Measurements from ENCODE around the gene INTS3. TPM values are rescaled to one million over a fixed set of nuclear protein-coding genes. Genes with fewer than 3 reads are reported as not detected.
A peak's percentile ranks its signal among the peaks of the same experiment; 100 is the strongest.
"Not testable (repeated sequence)": the region's sequence is repeated elsewhere in the genome, so short reads cannot be mapped to it uniquely, and the experiment has no call there.

INTS3 gene
- total and polyA plus RNA-seq, 2 donors (not counting 1 experiment from before 2014, with no cell fraction given), result 31.4 to 37.3 TPM

- Histone ChIP-seq H2AFZ (ENCODE audit: low read length) (no peak overlapping the region), H3K36me3 (ENCODE audit: control insufficient read depth, insufficient read depth, low read length) (no peaks in the 10 kb centered on the region), H3K27ac (ENCODE audit: insufficient read depth, low read length) (no peak overlapping the region), H3K4me3 (replicated peaks in 1 of 4; ENCODE audit: control extremely low read depth in 1 of 4, insufficient read depth in 1 of 4, low read depth in 3 of 4, low read length in 4 of 4) (no peak overlapping the region), H3K9ac (ENCODE audit: insufficient read depth, low read length) (no peak overlapping the region), H4K20me1 (ENCODE audit: control insufficient read depth, extremely low read depth, insufficient read depth, low read length) (no peaks in the 10 kb centered on the region), H3K4me2 (ENCODE audit: extremely low read depth, insufficient read depth, low read length) (no peak overlapping the region), H3K4me1 (ENCODE audit: control insufficient read depth, extremely low read depth, insufficient read depth, low read length) (peaks cover 8% of the 10 kb centered on the region), H3K27me3 (ENCODE audit: control insufficient read depth, insufficient read depth, low read length) (no peaks in the 10 kb centered on the region), H3K9me3 (ENCODE audit: control insufficient read depth, insufficient read depth, low read depth, low read length) (no peaks in the 10 kb centered on the region), H3K79me2 (ENCODE audit: control insufficient read depth, insufficient read depth, low read length) (no peaks in the 10 kb centered on the region)
- DNase-seq (ENCODE audit: low read depth in 2 of 2), result no peak
- no peak for TF ChIP-seq CTCF (conservative IDR thresholded peaks at IDR 0.05 in 1 of 2, IDR thresholded peaks at IDR 0.05 in 1 of 2; ENCODE audit: low read depth in 1 of 2, low read length in 2 of 2)
- no peak for TF ChIP-seq EZH2 (IDR thresholded peaks at IDR 0.05; ENCODE audit: low read length, missing control alignments)
These were observed 52.1 kb downstream of the INTS3 start for GRCh38 chr1:153779781-153780541.

GRCh38 chr1:153780551-153780950 lies 52.7 kb downstream of the INTS3 start:
- Histone ChIP-seq H3K27me3 (ENCODE audit: control insufficient read depth, insufficient read depth, low read length) (no peaks in the 10 kb centered on the region), H3K79me2 (ENCODE audit: control insufficient read depth, insufficient read depth, low read length) (no peaks in the 10 kb centered on the region), H3K4me2 (ENCODE audit: extremely low read depth, insufficient read depth, low read length) (no peak overlapping the region), H2AFZ (ENCODE audit: low read length) (no peak overlapping the region), H4K20me1 (ENCODE audit: control insufficient read depth, extremely low read depth, insufficient read depth, low read length) (no peaks in the 10 kb centered on the region), H3K36me3 (ENCODE audit: control insufficient read depth, insufficient read depth, low read length) (no peaks in the 10 kb centered on the region), H3K9ac (ENCODE audit: insufficient read depth, low read length) (no peak overlapping the region), H3K27ac (ENCODE audit: insufficient read depth, low read length) (no peak overlapping the region), H3K4me1 (ENCODE audit: control insufficient read depth, extremely low read depth, insufficient read depth, low read length) (peaks cover 4% of the 10 kb centered on the region), H3K4me3 (replicated peaks in 1 of 4; ENCODE audit: control extremely low read depth in 1 of 4, insufficient read depth in 1 of 4, low read depth in 3 of 4, low read length in 4 of 4) (no peak overlapping the region), H3K9me3 (ENCODE audit: control insufficient read depth, insufficient read depth, low read depth, low read length) (no peaks in the 10 kb centered on the region)
- no peak for DNase-seq (ENCODE audit: low read depth in 2 of 2)
- TF ChIP-seq CTCF (conservative IDR thresholded peaks at IDR 0.05 in 1 of 2, IDR thresholded peaks at IDR 0.05 in 1 of 2; ENCODE audit: low read depth in 1 of 2, low read length in 2 of 2) (no peak), EZH2 (IDR thresholded peaks at IDR 0.05; ENCODE audit: low read length, missing control alignments) (no peak)

GRCh38 chr1:153782648-153783047 lies 54.8 kb downstream of the INTS3 start:
- peak overlapping the region; percentile 95 for H3K27ac ChIP-seq (ENCODE audit: insufficient read depth, low read length)
- not testable (repeated sequence) for H3K9ac ChIP-seq (ENCODE audit: insufficient read depth, low read length)

More at GRCh38 chr1:153782648-153783047, 54.8 kb downstream of the INTS3 start:
- Histone ChIP-seq H3K4me2 (ENCODE audit: extremely low read depth, insufficient read depth, low read length) (peak overlapping the region; percentile 89), H3K4me3 (replicated peaks in 1 of 4; ENCODE audit: control extremely low read depth in 1 of 4, insufficient read depth in 1 of 4, low read depth in 3 of 4, low read length in 4 of 4) (peak overlapping the region in 3 of 4 experiments; percentile 68 to 76 (median 74))
- H4K20me1 ChIP-seq (ENCODE audit: control insufficient read depth, extremely low read depth, insufficient read depth, low read length); H3K4me1 ChIP-seq (ENCODE audit: control insufficient read depth, extremely low read depth, insufficient read depth, low read length); H3K27me3 ChIP-seq (ENCODE audit: control insufficient read depth, insufficient read depth, low read length); H3K9me3 ChIP-seq (ENCODE audit: control insufficient read depth, insufficient read depth, low read depth, low read length); H3K79me2 ChIP-seq (ENCODE audit: control insufficient read depth, insufficient read depth, low read length); H2AFZ ChIP-seq (ENCODE audit: low read length); H3K36me3 ChIP-seq (ENCODE audit: control insufficient read depth, insufficient read depth, low read length); DNase-seq (ENCODE audit: low read depth in 2 of 2): not testable (repeated sequence)
